H9 (cell line): ENCODE measurements around the gene AP2A2. TPM values are rescaled to one million over a fixed set of nuclear protein-coding genes. Genes with fewer than 3 reads are reported as not detected.

Source experiments
- DNase-seq: peaks from one replicate; pipeline ENCODE4 v3.0.0-alpha.2; 2017
- H2AFZ ChIP-seq: one replicate; pipeline ENCODE4 v1.6.1; 2013; ENCODE audit warnings: mild to moderate bottlenecking, low read length, control low read depth, moderate library complexity
- H2AK5ac ChIP-seq: 2 replicates; pipeline ENCODE4 v1.6.1; 2013; ENCODE audit warnings: low read length, control low read depth, mixed read lengths; ENCODE audit not compliant: insufficient read length
- H2BK120ac ChIP-seq: one replicate; pipeline ENCODE4 v1.6.1; 2013; ENCODE audit warnings: low read depth, mild to moderate bottlenecking, low read length, control low read depth, inconsistent platforms; ENCODE audit not compliant: poor library complexity, severe bottlenecking
- H2BK12ac ChIP-seq: 2 replicates; pipeline ENCODE4 v1.6.1; 2013; ENCODE audit warnings: low read length, control low read depth, mixed read lengths, low read depth; ENCODE audit not compliant: insufficient read length
- H2BK15ac ChIP-seq: 2 replicates; pipeline ENCODE4 v1.6.1; 2013; ENCODE audit warnings: low read depth, low read length, control low read depth
- H2BK20ac ChIP-seq: one replicate; pipeline ENCODE4 v1.6.1; 2013; ENCODE audit warnings: low read depth, mild to moderate bottlenecking, low read length, control low read depth, inconsistent platforms; ENCODE audit not compliant: poor library complexity, severe bottlenecking
- H2BK5ac ChIP-seq: 2 replicates; pipeline ENCODE4 v1.6.1; 2013; ENCODE audit warnings: low read length, control low read depth, mixed read lengths; ENCODE audit not compliant: insufficient read length
- H3K14ac ChIP-seq: 2 replicates; pipeline ENCODE4 v1.6.1; 2013; ENCODE audit warnings: low read length, control low read depth; ENCODE audit not compliant: insufficient read depth
- H3K18ac ChIP-seq: 2 replicates; pipeline ENCODE4 v1.6.1; 2013; ENCODE audit warnings: low read depth, mild to moderate bottlenecking, mixed read lengths, low read length, control low read depth; ENCODE audit not compliant: insufficient read length
- H3K23ac ChIP-seq: 2 replicates; pipeline ENCODE4 v1.6.1; 2013; ENCODE audit warnings: low read length, control low read depth, mixed read lengths, low read depth; ENCODE audit not compliant: insufficient read length
- H3K23me2 ChIP-seq: 2 replicates; pipeline ENCODE4 v1.6.1; 2013; ENCODE audit warnings: low read depth, mild to moderate bottlenecking, mixed read lengths, low read length, control low read depth; ENCODE audit not compliant: insufficient read length, poor library complexity, severe bottlenecking
- H3K27ac ChIP-seq: 2 replicates; pipeline ENCODE4 v1.5.1; 2013; ENCODE audit warnings: low read length, control low read depth, mixed read lengths, low read depth; ENCODE audit not compliant: insufficient read length
- H3K27me3 ChIP-seq: 2 replicates; pipeline ENCODE4 v1.6.1; 2013; ENCODE audit warnings: low read length, control low read depth, inconsistent platforms; ENCODE audit not compliant: insufficient read depth
- H3K4ac ChIP-seq: 2 replicates; pipeline ENCODE4 v1.6.1; 2013; ENCODE audit warnings: low read depth, mild to moderate bottlenecking, control low read depth, inconsistent platforms, low read length, moderate library complexity
- H3K4me1 ChIP-seq: 2 replicates; pipeline ENCODE4 v1.6.1; 2013; ENCODE audit warnings: low read length, control low read depth, inconsistent platforms; ENCODE audit not compliant: insufficient read depth
- H3K4me2 ChIP-seq: 2 replicates; pipeline ENCODE4 v1.6.1; 2013; ENCODE audit warnings: low read length, control low read depth, mixed read lengths; ENCODE audit not compliant: insufficient read length, insufficient read depth
- H3K56ac ChIP-seq: 2 replicates; pipeline ENCODE4 v1.6.1; 2013; ENCODE audit warnings: low read depth, mild to moderate bottlenecking, mixed read lengths, low read length, control low read depth; ENCODE audit not compliant: insufficient read length
- H3K79me1 ChIP-seq: 2 replicates; pipeline ENCODE4 v1.6.1; 2013; ENCODE audit warnings: low read depth, mild to moderate bottlenecking, moderate library complexity, low read length, control low read depth, inconsistent platforms; ENCODE audit not compliant: insufficient read depth, poor library complexity, severe bottlenecking
- H3K79me2 ChIP-seq: 2 replicates; pipeline ENCODE4 v1.6.1; 2013; ENCODE audit warnings: low read length, control low read depth, inconsistent platforms; ENCODE audit not compliant: insufficient read depth
- H3K9ac ChIP-seq: 2 replicates; pipeline ENCODE4 v1.6.1; 2013; ENCODE audit warnings: low read length, control low read depth, mixed read lengths; ENCODE audit not compliant: insufficient read length; ENCODE audit errors: extremely low read depth
- H3K9me3 ChIP-seq: one replicate; pipeline ENCODE4 v1.6.1; 2013; ENCODE audit warnings: low read depth, low read length, inconsistent platforms; ENCODE audit not compliant: control insufficient read depth
- H3T11ph ChIP-seq: one replicate; pipeline ENCODE4 v1.6.1; 2013; ENCODE audit warnings: mild to moderate bottlenecking, low read length, control low read depth, inconsistent platforms
- H4K20me1 ChIP-seq: one replicate; pipeline ENCODE4 v1.6.1; 2013; ENCODE audit not compliant: control insufficient read depth, insufficient read length, insufficient read depth
- H4K5ac ChIP-seq: 2 replicates; pipeline ENCODE4 v1.6.1; 2013; ENCODE audit warnings: low read depth, mild to moderate bottlenecking, mixed read lengths, low read length, control low read depth; ENCODE audit not compliant: insufficient read length
- H4K8ac ChIP-seq: replicated peaks from 2 replicates; pipeline ENCODE4 v1.6.1; 2013; ENCODE audit warnings: low read length, control low read depth, mixed read lengths, low read depth; ENCODE audit not compliant: insufficient read length
- H4K91ac ChIP-seq: 2 replicates; pipeline ENCODE4 v1.6.1; 2013; ENCODE audit warnings: low read depth, mild to moderate bottlenecking, moderate library complexity, mixed read lengths, low read length, control low read depth; ENCODE audit not compliant: insufficient read length
- H3K27ac Mint-ChIP-seq, 3 experiments: 2 replicates in 2 of 3; 3 replicates in 1 of 3; pipeline ENCODE4 v1.8.0; 2020 to 2021; ENCODE audit warnings: mixed read lengths in 3 of 3, mild to moderate bottlenecking in 1 of 3, moderate library complexity in 1 of 3
- H3K27me3 Mint-ChIP-seq: 2 replicates; pipeline ENCODE4 v1.8.0; 2021; ENCODE audit warnings: low read depth, mild to moderate bottlenecking, moderate library complexity, mixed read lengths
- H3K36me3 Mint-ChIP-seq, 3 experiments: 2 replicates in 2 of 3; 3 replicates in 1 of 3; pipeline ENCODE4 v1.8.0; 2020 to 2021; ENCODE audit warnings: low read depth in 3 of 3, mixed read lengths in 3 of 3; ENCODE audit not compliant: insufficient read depth in 1 of 3
- H3K4me1 Mint-ChIP-seq, 2 experiments: 2 replicates each; pipeline ENCODE4 v1.8.0; 2020; ENCODE audit warnings: mixed read lengths in 2 of 2
- H3K4me3 Mint-ChIP-seq, 2 experiments: 2 replicates in 1 of 2; 3 replicates in 1 of 2; pipeline ENCODE4 v1.8.0; 2020 to 2021; ENCODE audit warnings: mild to moderate bottlenecking in 2 of 2, mixed read lengths in 2 of 2, moderate library complexity in 1 of 2
- H3K9me3 Mint-ChIP-seq, 2 experiments: 2 replicates in 1 of 2; 3 replicates in 1 of 2; pipeline ENCODE4 v1.8.0; 2020; ENCODE audit warnings: mild to moderate bottlenecking in 2 of 2, mixed read lengths in 2 of 2, moderate library complexity in 1 of 2
- CTCF ChIP-seq: fragments of 200-600 bp; sonication (generic); conservative IDR thresholded peaks from 3 replicates; pipeline ENCODE4 v1.8.0; 2021; ENCODE audit warnings: antibody characterized with exemption, mild to moderate bottlenecking
- WGBS: extraction: QIAGEN DNeasy Blood & Tissue Kit; methylation state at CpG from one replicate; pipeline ENCODE4 v1.1.7; 2013; ENCODE audit warnings: missing lambda C conversion rate, low lambda C conversion rate, mixed read lengths; ENCODE audit not compliant: insufficient read length; ENCODE audit errors: extremely low coverage; 5-methylcytosine and 5-hydroxymethylcytosine counted together
- total RNA-seq: library from RNA; stranded (reverse); gene quantifications from 2 replicates; pipeline ENCODE4 v1.2.1, GENCODE V29; 2021

AP2A2 gene
- total RNA-seq, 1 experiment from 2014 or later, result 53.7 TPM

- no peak overlapping the region; a peak in 1 of 7 replicates for H3K27ac Mint-ChIP-seq
Observed at GRCh38 chr11:893008-893654, 32.5 kb upstream of the AP2A2 start.

More at GRCh38 chr11:893008-893654, 32.5 kb upstream of the AP2A2 start:
- Histone ChIP-seq H3K18ac (no peak overlapping the region), H3K9ac (no peak overlapping the region), H3K4me1 (no peaks in the 10 kb centered on the region), H3K27me3 (no peaks in the 10 kb centered on the region), H3K4ac (no peak overlapping the region), H4K91ac (no peak overlapping the region), H2AK5ac (no peak overlapping the region), H3K23me2 (no peaks in the 10 kb centered on the region), H3K79me2 (no peaks in the 10 kb centered on the region), H2BK15ac (no peak overlapping the region), H3K4me2 (no peak overlapping the region), H2BK12ac (no peak overlapping the region), H3K9me3 (no peaks in the 10 kb centered on the region), H2AFZ (no peak overlapping the region), H4K8ac (no peak overlapping the region), H3K23ac (no peak overlapping the region), H4K20me1 (no peaks in the 10 kb centered on the region), H3K56ac (no peak overlapping the region), H3T11ph (no peak overlapping the region), H2BK120ac (no peak overlapping the region), H4K5ac (no peak overlapping the region), H3K27ac (no peak overlapping the region), H3K79me1 (no peaks in the 10 kb centered on the region), H2BK20ac (no peak overlapping the region), H3K14ac (no peak overlapping the region), H2BK5ac (no peak overlapping the region)
- no peaks in the 10 kb centered on the region for H3K27me3 Mint-ChIP-seq
- no peaks in the 10 kb centered on the region for H3K9me3 Mint-ChIP-seq
- WGBS, result no CpG with 5 or more reads among the region's 13 CpGs
- no peak overlapping the region for H3K4me3 Mint-ChIP-seq
- DNase-seq, result no peak
- no peak for TF ChIP-seq CTCF
- H3K4me1 Mint-ChIP-seq, result peaks cover 5 to 15% of the 10 kb centered on the region in 2 experiments
- peaks cover 0 to 8% (median 7%) of the 10 kb centered on the region in 3 experiments; a peak in 4 of 7 replicates for H3K36me3 Mint-ChIP-seq
